Measurements from ENCODE around the gene SNX17.

DNA sequence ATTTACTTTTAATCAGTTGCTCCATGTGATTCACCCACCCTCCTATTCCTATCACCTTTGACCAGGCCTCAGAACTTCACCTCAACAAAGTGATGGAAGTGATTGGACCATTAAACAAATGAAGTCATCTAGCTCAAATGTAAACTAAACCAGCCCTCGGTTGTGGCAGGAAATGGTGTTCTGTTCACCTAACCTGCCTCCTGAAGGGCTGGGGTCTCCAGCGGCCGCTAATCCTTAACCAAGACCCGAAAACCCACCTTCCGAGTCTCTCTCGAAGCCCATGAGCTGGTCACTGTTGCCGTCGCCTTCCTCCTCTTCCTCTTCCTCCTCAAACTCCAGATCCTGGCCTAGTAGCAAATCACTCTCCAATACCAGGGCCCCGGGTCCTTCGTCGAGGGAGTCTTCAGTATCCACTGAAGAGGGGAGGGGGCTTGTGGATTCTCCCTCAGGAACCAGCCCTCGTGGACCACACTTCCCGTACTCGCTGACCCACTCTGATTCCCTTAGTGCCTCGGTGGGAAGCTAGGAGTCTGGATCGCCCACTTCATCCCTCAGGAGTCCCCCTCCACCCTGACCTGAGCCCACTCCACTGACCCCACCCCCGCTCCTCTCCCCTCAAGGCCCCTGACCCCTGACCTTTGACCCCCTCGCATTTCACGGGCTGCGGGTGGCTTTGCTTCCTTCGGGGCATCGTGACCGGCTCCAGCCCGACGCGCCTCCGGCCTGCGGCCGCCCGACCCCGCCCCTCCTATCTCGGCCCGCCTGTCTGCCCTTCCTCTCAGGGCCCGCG is 9.6 kb downstream of the SNX17 start:
- peak in 1 of 2 donors; percentile 17 for TF ChIP-seq POLR2A (IDR thresholded peaks at IDR 0.05)
- TF ChIP-seq CTCF (IDR thresholded peaks at IDR 0.05), result no peak
